HEK293 (cell line): ENCODE measurements around the gene MICAL3.

ENCODE experiments used
- RBAK ChIP-seq: fragments of 450-650 bp; formaldehyde crosslinking; IDR thresholded peaks from 2 replicates; pipeline ENCODE4 v1.5.1; 2016; ENCODE audit warnings: missing biosample characterization, missing genetic modification characterization
- ZNF239 ChIP-seq: fragments of 450-650 bp; formaldehyde crosslinking; IDR thresholded peaks from 2 replicates; pipeline ENCODE4 v1.5.1; 2016; ENCODE audit warnings: missing biosample characterization, missing genetic modification characterization
- ZNF623 ChIP-seq: fragments of 450-650 bp; formaldehyde crosslinking; IDR thresholded peaks from 2 replicates; pipeline ENCODE4 v1.5.1; 2016; ENCODE audit warnings: missing biosample characterization, missing genetic modification characterization
- ZNF658 ChIP-seq: fragments of 450-650 bp; formaldehyde crosslinking; IDR thresholded peaks from 2 replicates; pipeline ENCODE4; 2016; ENCODE audit warnings: missing biosample characterization, missing genetic modification characterization
- TF ChIP-seq, protein P1 (sequence below): fragments of 450-650 bp; formaldehyde crosslinking; IDR thresholded peaks from 2 replicates; pipeline ENCODE4 v1.5.1; 2016; ENCODE audit warnings: missing biosample characterization, missing genetic modification characterization

GRCh38 chr22:17816649-17817048, 207.7 kb downstream of the MICAL3 start:
- TF ChIP-seq, protein P1, sequence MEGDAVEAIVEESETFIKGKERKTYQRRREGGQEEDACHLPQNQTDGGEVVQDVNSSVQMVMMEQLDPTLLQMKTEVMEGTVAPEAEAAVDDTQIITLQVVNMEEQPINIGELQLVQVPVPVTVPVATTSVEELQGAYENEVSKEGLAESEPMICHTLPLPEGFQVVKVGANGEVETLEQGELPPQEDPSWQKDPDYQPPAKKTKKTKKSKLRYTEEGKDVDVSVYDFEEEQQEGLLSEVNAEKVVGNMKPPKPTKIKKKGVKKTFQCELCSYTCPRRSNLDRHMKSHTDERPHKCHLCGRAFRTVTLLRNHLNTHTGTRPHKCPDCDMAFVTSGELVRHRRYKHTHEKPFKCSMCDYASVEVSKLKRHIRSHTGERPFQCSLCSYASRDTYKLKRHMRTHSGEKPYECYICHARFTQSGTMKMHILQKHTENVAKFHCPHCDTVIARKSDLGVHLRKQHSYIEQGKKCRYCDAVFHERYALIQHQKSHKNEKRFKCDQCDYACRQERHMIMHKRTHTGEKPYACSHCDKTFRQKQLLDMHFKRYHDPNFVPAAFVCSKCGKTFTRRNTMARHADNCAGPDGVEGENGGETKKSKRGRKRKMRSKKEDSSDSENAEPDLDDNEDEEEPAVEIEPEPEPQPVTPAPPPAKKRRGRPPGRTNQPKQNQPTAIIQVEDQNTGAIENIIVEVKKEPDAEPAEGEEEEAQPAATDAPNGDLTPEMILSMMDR (tag by site-specific recombination): no peak
- TF ChIP-seq RBAK: no peak
- TF ChIP-seq ZNF623: no peak
- TF ChIP-seq ZNF658 (tag by site-specific recombination): no peak
- no peak for TF ChIP-seq ZNF239 (tag by site-specific recombination)
